Central memory CD8-positive, alpha-beta T cell (primary cell): ENCODE measurements around the gene GABRB1.

ENCODE experiments used
- ATAC-seq: fragments of 150-1000 bp; cut with Tn5 transposase; replicated peaks from 2 replicates; pipeline ENCODE4 v1.10.0; 2022; ENCODE audit warnings: mild to moderate bottlenecking, moderate FRiP score, moderate number of reproducible peaks; ENCODE audit not compliant: poor library complexity, severe bottlenecking; ENCODE audit errors: extremely low read depth
- DNase-seq, 2 donors: peaks; one replicate each; pipeline ENCODE4 v3.0.0; 2021; ENCODE audit warnings: low spot score in 2 of 2
- H3K27ac Mint-ChIP-seq: one replicate; pipeline ENCODE4 v1.8.0; 2022; ENCODE audit warnings: low read depth, mild to moderate bottlenecking, moderate library complexity, mixed read lengths
- H3K27me3 Mint-ChIP-seq: one replicate; pipeline ENCODE4 v1.8.0; 2022; ENCODE audit warnings: mixed read lengths
- H3K36me3 Mint-ChIP-seq: one replicate; pipeline ENCODE4 v1.8.0; 2022; ENCODE audit warnings: mild to moderate bottlenecking, moderate library complexity, mixed read lengths; ENCODE audit not compliant: insufficient read depth
- H3K4me1 Mint-ChIP-seq: one replicate; pipeline ENCODE4 v1.8.0; 2022; ENCODE audit warnings: mixed read lengths
- H3K4me3 Mint-ChIP-seq: one replicate; pipeline ENCODE4 v1.8.0; 2022; ENCODE audit warnings: mild to moderate bottlenecking, moderate library complexity, mixed read lengths
- H3K9me3 Mint-ChIP-seq: one replicate; pipeline ENCODE4 v1.8.0; 2022; ENCODE audit warnings: mixed read lengths

GABRB1 gene

GRCh38 chr4:47013373-47013772, 18.0 kb upstream of the GABRB1 start:
- Mint-ChIP-seq H3K4me1 (peaks cover 19% of the 10 kb centered on the region), H3K4me3 (no peak overlapping the region), H3K9me3 (no peaks in the 10 kb centered on the region), H3K36me3 (peaks cover 3% of the 10 kb centered on the region), H3K27me3 (no peaks in the 10 kb centered on the region), H3K27ac (no peak overlapping the region)
- ATAC-seq, result no peak
- DNase-seq, result no peak

- no peak overlapping the region for H3K4me3 Mint-ChIP-seq
These were observed 14.3 kb upstream of the GABRB1 start for GRCh38 chr4:47017081-47017480.

GRCh38 chr4:47017494-47017893, 13.9 kb upstream of the GABRB1 start:
- no peaks in the 10 kb centered on the region for H3K27me3 Mint-ChIP-seq
- H3K27ac Mint-ChIP-seq, result no peak overlapping the region
- H3K4me3 Mint-ChIP-seq, result no peak overlapping the region
- ATAC-seq, result no peak
- peaks cover 3% of the 10 kb centered on the region for H3K4me1 Mint-ChIP-seq
- H3K9me3 Mint-ChIP-seq, result peaks cover 6% of the 10 kb centered on the region
- no peak for DNase-seq
- H3K36me3 Mint-ChIP-seq, result no peaks in the 10 kb centered on the region

More at GRCh38 chr4:47017081-47017480, 14.3 kb upstream of the GABRB1 start:
- H3K27ac Mint-ChIP-seq, result no peak overlapping the region
- ATAC-seq (no peak), DNase-seq (no peak)
- H3K36me3 Mint-ChIP-seq, result no peaks in the 10 kb centered on the region
- peaks cover 6% of the 10 kb centered on the region for H3K9me3 Mint-ChIP-seq
- H3K27me3 Mint-ChIP-seq, result no peaks in the 10 kb centered on the region
- peaks cover 6% of the 10 kb centered on the region for H3K4me1 Mint-ChIP-seq

- Mint-ChIP-seq H3K36me3 (peaks cover 2% of the 10 kb centered on the region), H3K4me1 (peaks cover 23% of the 10 kb centered on the region), H3K27me3 (peaks cover 63% of the 10 kb centered on the region), H3K27ac (no peak overlapping the region), H3K9me3 (no peaks in the 10 kb centered on the region), H3K4me3 (peak overlapping the region; percentile 45)
- DNase-seq (no peak), ATAC-seq (peak; percentile 28)
These were observed 511 bp downstream of the GABRB1 start for GRCh38 chr4:47031751-47032404.

GRCh38 chr4:47032405-47033106, 1.2 kb downstream of the GABRB1 start:
- Mint-ChIP-seq H3K27ac (no peak overlapping the region), H3K27me3 (peaks cover 64% of the 10 kb centered on the region), H3K4me1 (peaks cover 23% of the 10 kb centered on the region), H3K4me3 (peak overlapping the region; percentile 45), H3K9me3 (no peaks in the 10 kb centered on the region), H3K36me3 (peaks cover 2% of the 10 kb centered on the region)
- ATAC-seq (peak; percentile 59), DNase-seq (peak in 1 of 2 donors; percentile 24)

- peaks cover 37% of the 10 kb centered on the region for H3K27me3 Mint-ChIP-seq
- H3K27ac Mint-ChIP-seq, result no peak overlapping the region
- no peak overlapping the region for H3K4me3 Mint-ChIP-seq
- H3K4me1 Mint-ChIP-seq, result no peaks in the 10 kb centered on the region
- DNase-seq (no peak), ATAC-seq (no peak)
- no peaks in the 10 kb centered on the region for H3K36me3 Mint-ChIP-seq
- H3K9me3 Mint-ChIP-seq, result no peaks in the 10 kb centered on the region
These were observed 6.9 kb downstream of the GABRB1 start for GRCh38 chr4:47038263-47038662.

GRCh38 chr4:47040828-47041227, 9.5 kb downstream of the GABRB1 start:
- no peak for DNase-seq
- Mint-ChIP-seq H3K27me3 (peaks cover 50% of the 10 kb centered on the region), H3K27ac (no peak overlapping the region), H3K4me1 (no peaks in the 10 kb centered on the region), H3K4me3 (no peak overlapping the region), H3K9me3 (no peaks in the 10 kb centered on the region), H3K36me3 (no peaks in the 10 kb centered on the region)
- no peak for ATAC-seq

GRCh38 chr4:47043821-47044220, 12.5 kb downstream of the GABRB1 start:
- Mint-ChIP-seq H3K4me3 (no peak overlapping the region), H3K36me3 (no peaks in the 10 kb centered on the region), H3K4me1 (no peaks in the 10 kb centered on the region), H3K9me3 (no peaks in the 10 kb centered on the region), H3K27me3 (peaks cover 46% of the 10 kb centered on the region), H3K27ac (no peak overlapping the region)
- ATAC-seq (no peak), DNase-seq (no peak)

- DNase-seq (no peak), ATAC-seq (no peak)
- Mint-ChIP-seq H3K4me1 (no peaks in the 10 kb centered on the region), H3K9me3 (no peaks in the 10 kb centered on the region), H3K27me3 (peaks cover 60% of the 10 kb centered on the region), H3K27ac (no peak overlapping the region), H3K36me3 (no peaks in the 10 kb centered on the region), H3K4me3 (no peak overlapping the region)
These were observed 13.9 kb downstream of the GABRB1 start for GRCh38 chr4:47045261-47045660.

GRCh38 chr4:47049347-47049746, 18.0 kb downstream of the GABRB1 start:
- no peak for ATAC-seq
- peaks cover 77% of the 10 kb centered on the region for H3K27me3 Mint-ChIP-seq

GRCh38 chr4:47050761-47051725, 19.7 kb downstream of the GABRB1 start:
- no peak for DNase-seq
- no peak for ATAC-seq
- Mint-ChIP-seq H3K36me3 (no peaks in the 10 kb centered on the region), H3K27me3 (peaks cover 65% of the 10 kb centered on the region), H3K9me3 (no peaks in the 10 kb centered on the region), H3K27ac (no peak overlapping the region), H3K4me1 (no peaks in the 10 kb centered on the region), H3K4me3 (no peak overlapping the region)

More at GRCh38 chr4:47049347-47049746, 18.0 kb downstream of the GABRB1 start:
- DNase-seq, result no peak
- H3K36me3 Mint-ChIP-seq, result no peaks in the 10 kb centered on the region
- no peak overlapping the region for H3K27ac Mint-ChIP-seq
- no peaks in the 10 kb centered on the region for H3K9me3 Mint-ChIP-seq
- H3K4me1 Mint-ChIP-seq, result no peaks in the 10 kb centered on the region
- no peak overlapping the region for H3K4me3 Mint-ChIP-seq

- Mint-ChIP-seq H3K36me3 (no peaks in the 10 kb centered on the region), H3K4me3 (no peak overlapping the region), H3K9me3 (no peaks in the 10 kb centered on the region), H3K27me3 (peaks cover 76% of the 10 kb centered on the region), H3K4me1 (no peaks in the 10 kb centered on the region), H3K27ac (no peak overlapping the region)
- DNase-seq (no peak), ATAC-seq (no peak)
These were observed 22.1 kb downstream of the GABRB1 start for GRCh38 chr4:47053485-47053884.
